ENCODE results near the gene ZNF785.

DNA sequence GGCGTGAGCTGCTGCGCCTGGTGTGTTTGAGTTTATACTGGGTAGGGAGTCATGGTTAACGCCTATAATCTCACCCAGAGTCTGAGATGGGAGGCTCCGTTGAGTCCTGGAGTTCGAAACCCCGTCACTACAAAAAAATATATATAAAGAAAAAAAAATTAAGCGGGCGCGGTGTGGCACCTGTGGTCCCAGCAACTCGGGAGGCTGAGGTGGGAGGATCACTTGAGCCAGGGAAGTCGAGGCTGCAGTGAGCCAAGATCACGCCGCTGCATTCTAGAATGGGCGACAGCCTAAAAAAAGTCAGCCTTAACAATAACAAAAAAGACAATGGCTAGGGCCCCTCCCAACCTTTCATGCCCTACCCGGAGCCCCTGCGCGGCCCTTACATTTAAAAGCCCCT is 48.0 kb upstream of the ZNF785 start:
- TF ChIP-seq POLR2A (IDR thresholded peaks at IDR 0.05; ENCODE audit: low read depth, low read length) (no peak), TAF1 (IDR thresholded peaks at IDR 0.05; ENCODE audit: borderline replicate concordance, low read depth, low read length) (no peak)

All from GM12892 (cell line).